Endothelial cell of umbilical vein (primary cell): ENCODE measurements around the gene YAP1. TPM values are rescaled to one million over a fixed set of nuclear protein-coding genes. Genes with fewer than 3 reads are reported as not detected.

Experiments used
- BruUV-seq: library from RNA; stranded (reverse); fragments of 400-500 nt; replicated peaks from 2 replicates; lab custom pipeline; 2021; lab: Mats Ljungman, UMichigan
- CTCF ChIA-PET: fragments of 300-600, 350-600 bp; sonication (Branson Sonifier 250); formaldehyde crosslinking; loops from one replicate; lab custom pipeline; 2021; ENCODE audit warnings: antibody characterized with exemption, inconsistent platforms; lab: Charles Lee
- POLR2A ChIA-PET: fragments of 300-600, 350-600 bp; sonication (Branson Sonifier 250); formaldehyde crosslinking; loops from one replicate; lab custom pipeline; 2021; ENCODE audit warnings: antibody characterized with exemption, inconsistent platforms; lab: Charles Lee
- DNase-seq: peaks from one replicate; pipeline ENCODE4 v3.0.0-alpha.2; 2011; ENCODE audit warnings: low read depth, low spot score
- FAIRE-seq: peaks from 2 replicates; lab custom pipeline; 2011; peaks lifted over from hg19 to GRCh38; lab: Jason Lieb, UNC
- H2AFZ ChIP-seq: 2 replicates; pipeline ENCODE4 v1.6.0; 2012; ENCODE audit warnings: low read depth, low read length, control low read depth, inconsistent platforms
- H3K27ac ChIP-seq: 2 replicates; pipeline ENCODE4 v1.5.1; 2011; ENCODE audit warnings: low read depth, mild to moderate bottlenecking, control low read depth, low read length, moderate library complexity; ENCODE audit not compliant: insufficient read depth
- H3K27me3 ChIP-seq, 2 experiments: 2 replicates each; pipeline versions ENCODE4 v1.6.0 to v1.6.1; 2011; ENCODE audit warnings: low read length in 2 of 2, mixed read lengths in 1 of 2; ENCODE audit not compliant: control insufficient read depth in 2 of 2, insufficient read depth in 2 of 2
- H3K36me3 ChIP-seq, 2 experiments: 2 replicates in 1 of 2; 3 replicates in 1 of 2; pipeline ENCODE4 v1.5.1; 2011; ENCODE audit warnings: low read length in 2 of 2, mild to moderate bottlenecking in 1 of 2, moderate library complexity in 1 of 2; ENCODE audit not compliant: control insufficient read depth in 2 of 2, insufficient read depth in 2 of 2; ENCODE audit errors: extremely low read depth in 1 of 2
- H3K4me1 ChIP-seq: 3 replicates; pipeline ENCODE4 v1.5.1; 2011; ENCODE audit warnings: mild to moderate bottlenecking, low read length; ENCODE audit not compliant: control insufficient read depth, insufficient read depth; ENCODE audit errors: extremely low read depth
- H3K4me2 ChIP-seq: 2 replicates; pipeline ENCODE4 v1.6.1; 2011; ENCODE audit warnings: low read length, control low read depth, mixed read lengths; ENCODE audit not compliant: insufficient read depth
- H3K4me3 ChIP-seq, 3 experiments: fragments of 200-600 bp in 1 of 3; sonication (generic), shearing (Covaris generic) in 1 of 3; replicated peaks in 1 of 3; 2 replicates each; pipeline ENCODE4 v1.5.1; 2011 to 2016; ENCODE audit warnings: control low read depth in 3 of 3, low read length in 3 of 3, mild to moderate bottlenecking in 2 of 3, inconsistent platforms in 1 of 3, low read depth in 1 of 3, moderate library complexity in 1 of 3; ENCODE audit not compliant: insufficient read depth in 1 of 3
- H3K79me2 ChIP-seq: 2 replicates; pipeline ENCODE4 v1.6.0; 2012; ENCODE audit warnings: low read length, inconsistent platforms; ENCODE audit not compliant: control insufficient read depth, insufficient read depth
- H3K9ac ChIP-seq: replicated peaks from 2 replicates; pipeline ENCODE3; 2011; ENCODE audit warnings: low read length, control low read depth; ENCODE audit not compliant: insufficient read depth; ENCODE audit errors: extremely low read depth
- H3K9me1 ChIP-seq: replicated peaks from 3 replicates; pipeline ENCODE4 v1.6.0; 2011; ENCODE audit warnings: mild to moderate bottlenecking, low read length; ENCODE audit not compliant: control insufficient read depth, insufficient read depth; ENCODE audit errors: extremely low read depth
- H3K9me3 ChIP-seq: replicated peaks from 2 replicates; pipeline ENCODE4 v1.5.1; 2012; ENCODE audit warnings: low read length, inconsistent platforms; ENCODE audit not compliant: control insufficient read depth, insufficient read depth
- H4K20me1 ChIP-seq: replicated peaks from 2 replicates; pipeline ENCODE3; 2011; ENCODE audit warnings: mild to moderate bottlenecking, low read length; ENCODE audit not compliant: control insufficient read depth, insufficient read depth; ENCODE audit errors: extremely low read depth
- EZH2 ChIP-seq: IDR thresholded peaks from 2 replicates; pipeline ENCODE4 v1.6.1; 2012; ENCODE audit warnings: borderline replicate concordance, low read depth, mild to moderate bottlenecking, moderate library complexity, low read length, inconsistent platforms; ENCODE audit not compliant: severe bottlenecking
- FOS ChIP-seq: IDR thresholded peaks from 2 replicates; pipeline ENCODE4 v1.6.1; 2011; ENCODE audit warnings: mild to moderate bottlenecking, low read length, moderate library complexity, borderline replicate concordance; ENCODE audit not compliant: insufficient read depth
- GATA2 ChIP-seq: IDR thresholded peaks from 2 replicates; pipeline ENCODE4 v1.7.0; 2011; ENCODE audit warnings: low read depth, mild to moderate bottlenecking, moderate library complexity, mixed read lengths, low read length; ENCODE audit not compliant: insufficient read length, insufficient read depth
- JUN ChIP-seq: IDR thresholded peaks from 2 replicates; pipeline ENCODE4 v1.6.1; 2011; ENCODE audit warnings: borderline replicate concordance, low read depth; ENCODE audit not compliant: insufficient read length, insufficient read depth
- MYC ChIP-seq: IDR thresholded peaks from one replicate; pipeline ENCODE4 v1.6.1; 2011; ENCODE audit warnings: mild to moderate bottlenecking, low read depth, low read length
- POLR2A ChIP-seq: IDR thresholded peaks from 2 replicates; pipeline ENCODE4 v1.6.1; 2012; ENCODE audit warnings: low read depth, mild to moderate bottlenecking, control low read depth, low read length
- POLR2AphosphoS5 ChIP-seq: IDR thresholded peaks from 2 replicates; pipeline ENCODE4 v1.6.1; 2012; ENCODE audit warnings: low read depth, mild to moderate bottlenecking, control low read depth, low read length, moderate library complexity; ENCODE audit not compliant: insufficient read depth
- dilution Hi-C: fragments of 300-500 bp; cut with MboI; formaldehyde crosslinking; loops from one replicate; pipeline ENCODE4 v1.15.0; 2019; ENCODE audit warnings: low sequenced_read_pairs; ENCODE audit not compliant: extremely low pct_ligation_motif_present
- intact Hi-C: fragments of 100-400 bp; cut with micrococcal nuclease; formaldehyde crosslinking; loops from one replicate; pipeline ENCODE4 v1.10.0; 2022
- polyA plus RNA-seq, 4 experiments: library from polyadenylated mRNA; depleted of rRNA in 3 of 4; stranded (reverse) in 3 of 4; unstranded in 1 of 4; fragments of >200 nt; gene quantifications; 2 replicates each; pipeline versions ENCODE4 v1.2.1 to v1.2.3, GENCODE V29; 2011 to 2012; ENCODE audit warnings: missing spikeins in 1 of 4
- total RNA-seq: library from RNA; stranded (reverse); gene quantifications from 2 replicates; pipeline ENCODE4 v1.2.3, GENCODE V29; 2021
- TF ChIP-seq, protein P1 (sequence below), 2 donors: IDR thresholded peaks; 1 replicate in 1 of 2; 2 replicates in 1 of 2; pipeline ENCODE4 v1.5.1; 2011; ENCODE audit warnings: low read length in 2 of 2, mild to moderate bottlenecking in 2 of 2, moderate library complexity in 2 of 2, control low read depth in 1 of 2, inconsistent platforms in 1 of 2, low read depth in 1 of 2; ENCODE audit not compliant: insufficient read depth in 1 of 2; ENCODE audit errors: extremely low read depth in 1 of 2
- TF ChIP-seq, protein P2 (sequence below): IDR thresholded peaks from 2 replicates; pipeline ENCODE4 v1.6.1; 2011; ENCODE audit not compliant: insufficient read depth, insufficient read length

YAP1 gene
- total and polyA plus RNA-seq, 2 donors (not counting 3 experiments of a cell fraction or from before 2014, with no cell fraction given) = 32.6 to 48.9 TPM

DNA sequence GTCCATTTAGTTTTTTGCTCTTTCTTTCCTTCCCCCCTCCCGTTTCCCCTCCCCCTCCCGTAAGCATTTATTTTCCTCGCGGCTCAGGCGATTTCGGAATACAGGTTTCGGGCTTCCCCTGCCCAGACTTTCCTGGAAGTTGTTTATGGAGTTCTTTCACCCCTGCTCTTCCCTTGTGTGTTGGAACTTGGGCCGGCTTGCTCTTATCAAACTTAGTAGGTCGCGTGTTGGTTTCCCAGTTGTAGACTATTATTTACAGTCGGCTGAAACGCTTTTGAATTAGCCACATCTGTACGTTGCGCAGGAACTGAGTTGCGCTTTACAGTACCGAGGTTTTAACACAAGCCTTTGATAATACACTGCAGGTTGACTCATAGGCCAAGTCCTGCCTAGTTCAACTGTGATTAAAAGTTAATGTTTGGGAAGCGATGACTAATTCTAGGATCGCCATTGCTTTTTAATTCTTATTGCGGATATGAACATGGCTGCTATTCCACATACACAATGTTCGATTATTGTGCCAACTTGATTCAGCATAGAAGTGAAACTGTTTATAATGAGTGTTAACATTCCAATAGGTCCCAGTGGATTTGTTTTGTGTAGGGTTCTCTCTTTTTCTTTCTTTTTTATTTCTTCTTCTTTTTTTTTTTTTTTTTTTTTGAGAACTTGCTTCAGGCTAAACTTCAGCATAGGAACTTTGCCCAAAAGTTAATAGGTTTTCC lies 1.7 kb downstream of the YAP1 start:
- peaks cover 22% of the 10 kb centered on the region for H4K20me1 ChIP-seq
- H3K27ac ChIP-seq = peak overlapping the region; percentile 57
- peak overlapping the region; percentile 71 for H3K4me2 ChIP-seq
- CTCF ChIA-PET = interaction anchor here (0.7 to 1.2 kb wide), 2 partner anchors 182 to 230 kb away, joined by 3 read pairs; no protein-coding TSS in a partner anchor
- TF ChIP-seq FOS = peak; percentile 98
- TF ChIP-seq GATA2 = peak; percentile 72
- peak; percentile 93 for TF ChIP-seq JUN
- no peak for TF ChIP-seq EZH2
- H3K4me1 ChIP-seq = peaks cover 11% of the 10 kb centered on the region
- peak; percentile 96 for FAIRE-seq
- intact Hi-C loops (loop anchor here (1.0 to 10.0 kb wide), 7 partner anchors 60 to 683 kb away; partner anchors contain the start of genes CEP126 and MMP1), dilution Hi-C loops (no loop called here)
- H3K9me3 ChIP-seq = no peaks in the 10 kb centered on the region
- peaks cover 3 to 4% of the 10 kb centered on the region in 2 experiments for H3K36me3 ChIP-seq
- peaks cover 5 to 31% of the 10 kb centered on the region in 2 experiments for H3K27me3 ChIP-seq
- H3K4me3 ChIP-seq = peak overlapping the region; percentile 56 to 99 (median 69)
- DNase-seq = peak; percentile 93
- H3K79me2 ChIP-seq = peaks cover 6% of the 10 kb centered on the region
- peak overlapping the region; percentile 53 for H3K9ac ChIP-seq
- BruUV-seq = TSS peak; percentile 83
- POLR2A ChIA-PET = no interaction called here
- H2AFZ ChIP-seq = peak overlapping the region; percentile 22
- no peaks in the 10 kb centered on the region for H3K9me1 ChIP-seq

DNA sequence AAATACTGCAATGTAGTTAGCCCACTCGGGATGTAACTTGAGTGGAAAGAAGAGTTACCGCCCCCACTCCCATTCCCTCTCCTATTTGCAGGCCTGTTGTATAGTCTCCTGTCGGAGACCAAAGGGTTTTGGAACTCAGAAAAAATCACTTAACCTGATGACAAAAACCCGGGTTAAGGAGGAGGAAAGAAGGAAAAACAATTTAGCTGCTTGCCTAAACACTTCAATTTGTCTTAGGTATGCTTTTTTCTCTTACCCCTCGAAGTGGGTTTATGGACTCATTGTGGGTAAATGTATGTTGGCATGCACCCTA lies 2.2 kb downstream of the YAP1 start:
- dilution Hi-C loops (no loop called here), intact Hi-C loops (loop anchor here (1.0 to 10.0 kb wide), 5 partner anchors 60 to 682 kb away; partner anchors contain the start of gene MMP1)
- peaks cover 3 to 4% of the 10 kb centered on the region in 2 experiments for H3K36me3 ChIP-seq
- H3K27me3 ChIP-seq = peaks cover 5 to 30% of the 10 kb centered on the region in 2 experiments
- DNase-seq = no peak
- peaks cover 6% of the 10 kb centered on the region for H3K79me2 ChIP-seq
- CTCF ChIA-PET = no interaction called here
- no peak overlapping the region for H2AFZ ChIP-seq
- FAIRE-seq = no peak
- H3K4me2 ChIP-seq = peak overlapping the region; percentile 71
- H3K4me3 ChIP-seq = peak overlapping the region in 2 of 3 experiments; percentile 56 to 99
- H3K9me1 ChIP-seq = no peaks in the 10 kb centered on the region
- peaks cover 23% of the 10 kb centered on the region for H4K20me1 ChIP-seq
- H3K27ac ChIP-seq = no peak overlapping the region
- H3K4me1 ChIP-seq = peaks cover 13% of the 10 kb centered on the region
- no TSS peak for BruUV-seq
- TF ChIP-seq MYC (no peak), EZH2 (no peak), POLR2A (no peak), POLR2AphosphoS5 (no peak), FOS (no peak), JUN (no peak), GATA2 (no peak)
- TF ChIP-seq, protein P1, sequence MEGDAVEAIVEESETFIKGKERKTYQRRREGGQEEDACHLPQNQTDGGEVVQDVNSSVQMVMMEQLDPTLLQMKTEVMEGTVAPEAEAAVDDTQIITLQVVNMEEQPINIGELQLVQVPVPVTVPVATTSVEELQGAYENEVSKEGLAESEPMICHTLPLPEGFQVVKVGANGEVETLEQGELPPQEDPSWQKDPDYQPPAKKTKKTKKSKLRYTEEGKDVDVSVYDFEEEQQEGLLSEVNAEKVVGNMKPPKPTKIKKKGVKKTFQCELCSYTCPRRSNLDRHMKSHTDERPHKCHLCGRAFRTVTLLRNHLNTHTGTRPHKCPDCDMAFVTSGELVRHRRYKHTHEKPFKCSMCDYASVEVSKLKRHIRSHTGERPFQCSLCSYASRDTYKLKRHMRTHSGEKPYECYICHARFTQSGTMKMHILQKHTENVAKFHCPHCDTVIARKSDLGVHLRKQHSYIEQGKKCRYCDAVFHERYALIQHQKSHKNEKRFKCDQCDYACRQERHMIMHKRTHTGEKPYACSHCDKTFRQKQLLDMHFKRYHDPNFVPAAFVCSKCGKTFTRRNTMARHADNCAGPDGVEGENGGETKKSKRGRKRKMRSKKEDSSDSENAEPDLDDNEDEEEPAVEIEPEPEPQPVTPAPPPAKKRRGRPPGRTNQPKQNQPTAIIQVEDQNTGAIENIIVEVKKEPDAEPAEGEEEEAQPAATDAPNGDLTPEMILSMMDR (IDR thresholded peaks at IDR 0.05; ENCODE audit: extremely low read depth in 1 of 2, insufficient read depth in 1 of 2, low read depth in 1 of 2, low read length in 2 of 2) = no peak
- TF ChIP-seq, protein P2, sequence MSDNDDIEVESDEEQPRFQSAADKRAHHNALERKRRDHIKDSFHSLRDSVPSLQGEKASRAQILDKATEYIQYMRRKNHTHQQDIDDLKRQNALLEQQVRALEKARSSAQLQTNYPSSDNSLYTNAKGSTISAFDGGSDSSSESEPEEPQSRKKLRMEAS = no peak
- POLR2A ChIA-PET = no interaction called here
- peak overlapping the region; percentile 53 for H3K9ac ChIP-seq
- H3K9me3 ChIP-seq = no peaks in the 10 kb centered on the region
